H1 (cell line): Measurements from ENCODE around the gene CDC14C. TPM values are rescaled to one million over a fixed set of nuclear protein-coding genes. Genes with fewer than 3 reads are reported as not detected.

Source experiments
- CTCF ChIA-PET: fragments of 300-600 bp; sonication (Branson Sonifier 250); formaldehyde crosslinking; loops from one replicate; lab custom pipeline; 2021; ENCODE audit not compliant: partially characterized antibody; lab: Charles Lee
- POLR2A ChIA-PET: fragments of 300-600 bp; sonication (Branson Sonifier 250); formaldehyde crosslinking; loops from one replicate; lab custom pipeline; 2021; ENCODE audit warnings: inconsistent platforms; ENCODE audit not compliant: partially characterized antibody; lab: Charles Lee
- DNase-seq, 2 experiments: peaks; one replicate each; pipeline versions ENCODE4 v3.0.0 to v3.0.0-alpha.2; 2010 to 2022; ENCODE audit warnings: low spot score in 2 of 2, low read depth in 1 of 2, mixed read lengths in 1 of 2
- FAIRE-seq: peaks from 2 replicates; lab custom pipeline; 2011; peaks lifted over from hg19 to GRCh38; lab: Jason Lieb, UNC
- H2AFZ ChIP-seq: 2 replicates; pipeline ENCODE4 v1.8.1; 2012; ENCODE audit warnings: low read length, inconsistent platforms
- H2AK5ac ChIP-seq: 2 replicates; pipeline ENCODE4 v1.6.1; 2013; ENCODE audit warnings: low read depth, low read length
- H2BK120ac ChIP-seq: replicated peaks from 2 replicates; pipeline ENCODE3; 2013; ENCODE audit warnings: low read depth, low read length, inconsistent platforms
- H2BK12ac ChIP-seq: 2 replicates; pipeline ENCODE4 v1.6.1; 2013; ENCODE audit warnings: low read depth, low read length
- H2BK15ac ChIP-seq: 2 replicates; pipeline ENCODE4 v1.6.1; 2013; ENCODE audit warnings: low read length
- H2BK20ac ChIP-seq: 2 replicates; pipeline ENCODE4 v1.6.1; 2013; ENCODE audit warnings: low read length
- H2BK5ac ChIP-seq: 2 replicates; pipeline ENCODE4 v1.6.1; 2013; ENCODE audit warnings: low read depth, low read length
- H3K14ac ChIP-seq: 2 replicates; pipeline ENCODE4 v1.6.1; 2013; ENCODE audit warnings: inconsistent platforms; ENCODE audit not compliant: insufficient read length
- H3K18ac ChIP-seq: 2 replicates; pipeline ENCODE4 v1.6.1; 2013; ENCODE audit warnings: low read length; ENCODE audit errors: extremely low read depth
- H3K23ac ChIP-seq: 2 replicates; pipeline ENCODE4 v1.6.1; 2013; ENCODE audit warnings: inconsistent platforms; ENCODE audit not compliant: insufficient read length
- H3K23me2 ChIP-seq: 2 replicates; pipeline ENCODE4 v1.6.1; 2013; ENCODE audit warnings: low read depth, low read length
- H3K27ac ChIP-seq: 2 replicates; pipeline ENCODE4 v1.6.1; 2011; ENCODE audit warnings: low read depth, low read length, inconsistent platforms
- H3K27me3 ChIP-seq, 4 experiments: replicated peaks in 1 of 4; 1 replicate in 1 of 4; 2 replicates in 3 of 4; pipeline versions ENCODE4 v1.6.1 to v1.8.1; 2011 to 2013; ENCODE audit warnings: low read length in 3 of 4, mild to moderate bottlenecking in 3 of 4, inconsistent platforms in 2 of 4, mixed read lengths in 2 of 4, moderate library complexity in 1 of 4; ENCODE audit not compliant: control insufficient read depth in 3 of 4, insufficient read depth in 3 of 4; ENCODE audit errors: extremely low read depth in 1 of 4
- H3K36me3 ChIP-seq, 4 experiments: 2 replicates each; pipeline versions ENCODE4 v1.6.1 to v1.8.1; 2011 to 2013; ENCODE audit warnings: mild to moderate bottlenecking in 4 of 4, low read length in 3 of 4, moderate library complexity in 2 of 4, control low read depth in 1 of 4, inconsistent platforms in 1 of 4; ENCODE audit not compliant: insufficient read depth in 4 of 4, control insufficient read depth in 2 of 4
- H3K4ac ChIP-seq: replicated peaks from 2 replicates; pipeline ENCODE3; 2013; ENCODE audit warnings: low read length, low read depth, mixed read lengths, inconsistent platforms; ENCODE audit not compliant: insufficient read length
- H3K4me1 ChIP-seq, 4 experiments: replicated peaks in 1 of 4; 1 replicate in 1 of 4; 2 replicates in 3 of 4; pipeline versions ENCODE4 v1.6.1 to v1.8.1; 2011 to 2013; ENCODE audit warnings: low read length in 3 of 4, inconsistent platforms in 2 of 4, mixed read lengths in 1 of 4; ENCODE audit not compliant: insufficient read depth in 4 of 4, control insufficient read depth in 3 of 4
- H3K4me2 ChIP-seq, 2 experiments: 2 replicates each; pipeline versions ENCODE4 v1.6.1 to v1.8.1; 2011 to 2013; ENCODE audit warnings: low read depth in 2 of 2, low read length in 2 of 2, control low read depth in 1 of 2, inconsistent platforms in 1 of 2, mild to moderate bottlenecking in 1 of 2; ENCODE audit not compliant: insufficient read depth in 1 of 2
- H3K4me3 ChIP-seq, 4 experiments: fragments of 200-600, 300-600 bp in 1 of 4; sonication (generic), shearing (Covaris generic), sonication (Bioruptor Twin) in 1 of 4; 2 replicates each; pipeline versions ENCODE4 v1.5.1 to v1.8.1; 2011 to 2016; ENCODE audit warnings: low read length in 4 of 4, low read depth in 3 of 4, control low read depth in 2 of 4, inconsistent platforms in 2 of 4, mild to moderate bottlenecking in 2 of 4, mixed read lengths in 1 of 4, moderate library complexity in 1 of 4; ENCODE audit not compliant: insufficient read depth in 2 of 4; ENCODE audit errors: extremely low read depth in 1 of 4
- H3K56ac ChIP-seq: replicated peaks from 2 replicates; pipeline ENCODE3; 2013; ENCODE audit warnings: low read depth, mild to moderate bottlenecking, mixed read lengths, low read length, inconsistent platforms; ENCODE audit not compliant: insufficient read length
- H3K79me1 ChIP-seq: 2 replicates; pipeline ENCODE4 v1.6.1; 2013; ENCODE audit warnings: low read depth, low read length, control low read depth
- H3K79me2 ChIP-seq, 2 experiments: 2 replicates each; pipeline versions ENCODE4 v1.6.1 to v1.8.1; 2012 to 2013; ENCODE audit warnings: low read length in 2 of 2, mild to moderate bottlenecking in 2 of 2, inconsistent platforms in 1 of 2; ENCODE audit not compliant: insufficient read depth in 2 of 2, control insufficient read depth in 1 of 2
- H3K9ac ChIP-seq, 4 experiments: replicated peaks in 1 of 4; 1 replicate in 1 of 4; 2 replicates in 3 of 4; pipeline versions ENCODE4 v1.6.1 to v1.8.1; 2011 to 2013; ENCODE audit warnings: low read depth in 3 of 4, low read length in 3 of 4, control low read depth in 2 of 4, mild to moderate bottlenecking in 2 of 4, moderate library complexity in 2 of 4, inconsistent platforms in 1 of 4; ENCODE audit errors: extremely low read depth in 1 of 4
- H3K9me3 ChIP-seq, 2 experiments: 2 replicates each; pipeline versions ENCODE4 v1.6.1 to v1.8.1; 2012 to 2013; ENCODE audit warnings: mild to moderate bottlenecking in 2 of 2, moderate library complexity in 2 of 2, control low read depth in 1 of 2, inconsistent platforms in 1 of 2, low read depth in 1 of 2, low read length in 1 of 2, mixed read lengths in 1 of 2; ENCODE audit not compliant: insufficient read depth in 2 of 2
- H4K20me1 ChIP-seq, 2 experiments: replicated peaks in 1 of 2; 2 replicates each; pipeline versions ENCODE3 to v1.8.1; 2011 to 2013; ENCODE audit warnings: inconsistent platforms in 2 of 2, low read length in 2 of 2, mild to moderate bottlenecking in 1 of 2; ENCODE audit not compliant: insufficient read depth in 2 of 2, control insufficient read depth in 1 of 2
- H4K5ac ChIP-seq: 2 replicates; pipeline ENCODE4 v1.6.1; 2013; ENCODE audit warnings: low read length, low read depth, mixed read lengths, inconsistent platforms; ENCODE audit not compliant: insufficient read length
- H4K8ac ChIP-seq: 2 replicates; pipeline ENCODE4 v1.8.0; 2013; ENCODE audit warnings: mild to moderate bottlenecking, moderate library complexity, low read length, inconsistent platforms; ENCODE audit not compliant: insufficient read depth; ENCODE audit errors: extremely low read depth
- H4K91ac ChIP-seq: replicated peaks from 2 replicates; pipeline ENCODE3; 2013; ENCODE audit warnings: low read length, mixed read lengths, inconsistent platforms; ENCODE audit not compliant: insufficient read length
- CBX8 ChIP-seq: fragments of 300-800, 300-1000 bp; sonication (generic); IDR thresholded peaks from 2 replicates; pipeline ENCODE4 v1.7.1; 2016; ENCODE audit warnings: low read depth, low read length, borderline replicate concordance
- CHD1 ChIP-seq: IDR thresholded peaks from 2 replicates; pipeline ENCODE4 v1.6.1; 2012; ENCODE audit warnings: low read depth, low read length, improper control_type of control experiment
- EGR1 ChIP-seq: IDR thresholded peaks from 2 replicates; pipeline ENCODE4 v1.6.1; 2011; ENCODE audit warnings: low read depth, low read length, borderline replicate concordance
- EZH2 ChIP-seq: fragments of 200-600 bp; sonication (generic); IDR thresholded peaks from 2 replicates; pipeline ENCODE4 v1.7.1; 2012; ENCODE audit warnings: low read depth, mild to moderate bottlenecking, moderate library complexity, low read length, inconsistent platforms; ENCODE audit not compliant: severe bottlenecking
- JUN ChIP-seq: IDR thresholded peaks from 2 replicates; pipeline ENCODE4 v1.6.1; 2011; ENCODE audit warnings: low read depth, mild to moderate bottlenecking, improper control_type of control experiment, low read length
- KDM5A ChIP-seq: fragments of 200-600 bp; IDR thresholded peaks from 2 replicates; pipeline ENCODE4 v1.7.1; 2012; ENCODE audit warnings: mild to moderate bottlenecking, low read length, inconsistent platforms, mixed read lengths
- POLR2A ChIP-seq, 2 experiments: IDR thresholded peaks; 1 replicate in 1 of 2; 2 replicates in 1 of 2; pipeline ENCODE4 v1.6.1; 2011; ENCODE audit warnings: low read depth in 2 of 2, low read length in 2 of 2, mild to moderate bottlenecking in 2 of 2; ENCODE audit errors: control extremely low read depth in 1 of 2
- POLR2AphosphoS5 ChIP-seq: IDR thresholded peaks from 2 replicates; pipeline ENCODE4 v1.6.1; 2011; ENCODE audit warnings: low read depth, low read length
- RBBP5 ChIP-seq: IDR thresholded peaks from 2 replicates; pipeline ENCODE4 v1.7.1; 2012; ENCODE audit warnings: low read depth, mild to moderate bottlenecking, inconsistent platforms, low read length, moderate library complexity, borderline replicate concordance
- SIN3A ChIP-seq, 2 experiments: IDR thresholded peaks in 1 of 2; conservative IDR thresholded peaks in 1 of 2; 2 replicates each; pipeline ENCODE4 v1.6.1; 2011 to 2012; ENCODE audit warnings: low read length in 2 of 2, improper control_type of control experiment in 1 of 2, low read depth in 1 of 2, mild to moderate bottlenecking in 1 of 2
- TAF1 ChIP-seq: IDR thresholded peaks from 2 replicates; pipeline ENCODE4 v1.6.1; 2011; ENCODE audit warnings: mild to moderate bottlenecking, low read depth, low read length
- WGBS, 2 experiments: shearing (Covaris generic) in 1 of 2; methylation state at CpG; one replicate each; pipeline versions ENCODE4 v1.1.6 to v1.1.7; 2013 to 2015; ENCODE audit warnings: low lambda C conversion rate in 2 of 2, mixed read lengths in 2 of 2, inconsistent platforms in 1 of 2, low coverage in 1 of 2, missing lambda C conversion rate in 1 of 2; ENCODE audit not compliant: insufficient replicate concordance in 2 of 2, insufficient coverage in 1 of 2, insufficient read length in 1 of 2; ENCODE audit errors: extremely low coverage in 1 of 2, missing lambda C conversion rate in 1 of 2; 5-methylcytosine and 5-hydroxymethylcytosine counted together
- polyA plus RNA-seq, 7 experiments: library from polyadenylated mRNA; depleted of rRNA in 3 of 7; stranded (reverse) in 5 of 7; unstranded in 2 of 7; fragments of >200 nt in 5 of 7; fragments of 200-250 nt in 2 of 7; gene quantifications; 1 replicate in 5 of 7; 2 replicates in 1 of 7; 4 replicates in 1 of 7; pipeline versions ENCODE4 v1.2.1 to v1.2.3, GENCODE V29; 2011 to 2013; ENCODE audit warnings: missing spikeins in 2 of 7, mixed read lengths in 2 of 7
- total RNA-seq: library from RNA; stranded (reverse); fragmentation: NEBNext Ultra II Directional; extraction: Animal tissue kit (Norgen Biotek cat#: 25700); gene quantifications from 2 replicates; pipeline ENCODE4 v1.2.1, GENCODE V29; 2021
- TF ChIP-seq, protein P1 (sequence below): IDR thresholded peaks from 2 replicates; pipeline ENCODE4 v1.6.1; 2012; ENCODE audit warnings: inconsistent platforms

Gene CDC14C
- total and polyA plus RNA-seq, 2 of the 8 experiments (the other 6 are each of a cell fraction or from before 2014, with no cell fraction given): 0.09 TPM; not detected in 1

- H3K79me2 ChIP-seq: no peaks in the 10 kb centered on the region
- H4K91ac ChIP-seq: no peak overlapping the region
- no peaks in the 10 kb centered on the region for H3K27me3 ChIP-seq
- no peak overlapping the region for H2AK5ac ChIP-seq
- H2BK12ac ChIP-seq: no peak overlapping the region
- FAIRE-seq: no peak
- no peak overlapping the region for H3K18ac ChIP-seq
- no peaks in the 10 kb centered on the region for H3K79me1 ChIP-seq
- H3K9me3 ChIP-seq: no peaks in the 10 kb centered on the region
- no peaks in the 10 kb centered on the region for H3K23me2 ChIP-seq
- no peak overlapping the region for H2BK20ac ChIP-seq
- H4K5ac ChIP-seq: no peak overlapping the region
- no peaks in the 10 kb centered on the region for H3K36me3 ChIP-seq
- DNase-seq: no peak
- H3K4me1 ChIP-seq: no peaks in the 10 kb centered on the region
- H3K4me3 ChIP-seq: no peak overlapping the region
- no peak overlapping the region for H2AFZ ChIP-seq
- no peak overlapping the region for H2BK120ac ChIP-seq
- no peak overlapping the region for H2BK5ac ChIP-seq
- no peak overlapping the region for H3K4me2 ChIP-seq
- H4K8ac ChIP-seq: no peak overlapping the region
- WGBS, 2 experiments: 90% methylated on average over 1 of the region's 1 CpG; no CpG with 5 or more reads in 1 of the 2 experiments
- H3K9ac ChIP-seq: no peak overlapping the region
- no peaks in the 10 kb centered on the region for H4K20me1 ChIP-seq
- POLR2A ChIA-PET: no interaction called here
- no peak overlapping the region for H2BK15ac ChIP-seq
- H3K14ac ChIP-seq: no peak overlapping the region
- CTCF ChIA-PET: interaction anchor here (1.2 kb wide), 1 partner anchor 15 kb away, joined by 3 read pairs; no protein-coding TSS in a partner anchor
- no peak overlapping the region for H3K4ac ChIP-seq
- no peak overlapping the region for H3K27ac ChIP-seq
- H3K23ac ChIP-seq: no peak overlapping the region
- H3K56ac ChIP-seq: no peak overlapping the region
- TF ChIP-seq POLR2AphosphoS5 (no peak), TAF1 (no peak), RBBP5 (no peak), EGR1 (no peak), SIN3A (conservative IDR thresholded peaks at IDR 0.05 in 1 of 2, IDR thresholded peaks at IDR 0.05 in 1 of 2; ENCODE audit: low read depth in 1 of 2, low read length in 2 of 2) (no peak), JUN (no peak), POLR2A (IDR thresholded peaks at IDR 0.05; ENCODE audit: control extremely low read depth in 1 of 2, low read depth in 2 of 2, low read length in 2 of 2) (no peak), KDM5A (no peak), CHD1 (no peak), EZH2 (no peak), CBX8 (no peak)
- TF ChIP-seq, protein P1, sequence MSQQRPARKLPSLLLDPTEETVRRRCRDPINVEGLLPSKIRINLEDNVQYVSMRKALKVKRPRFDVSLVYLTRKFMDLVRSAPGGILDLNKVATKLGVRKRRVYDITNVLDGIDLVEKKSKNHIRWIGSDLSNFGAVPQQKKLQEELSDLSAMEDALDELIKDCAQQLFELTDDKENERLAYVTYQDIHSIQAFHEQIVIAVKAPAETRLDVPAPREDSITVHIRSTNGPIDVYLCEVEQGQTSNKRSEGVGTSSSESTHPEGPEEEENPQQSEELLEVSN: no peak
Measured at GRCh38 chr7:48971173-48971572, 46.8 kb downstream of the CDC14C start.
